Stimulated activated CD4-positive, alpha-beta T cell treated with anti-CD3 and anti-CD28 coated beads, Interleukin-4, amount 100 ng/mL, for 24 hours (primary cell): Measurements from ENCODE around the gene USP2.
"Not testable (repeated sequence)": the region's sequence is repeated elsewhere in the genome, so short reads cannot be mapped to it uniquely, and the experiment has no call there.

Experiments used
- DNase-seq: peaks from one replicate; pipeline ENCODE4 v3.0.0-alpha.2; 2020

Gene USP2

DNA sequence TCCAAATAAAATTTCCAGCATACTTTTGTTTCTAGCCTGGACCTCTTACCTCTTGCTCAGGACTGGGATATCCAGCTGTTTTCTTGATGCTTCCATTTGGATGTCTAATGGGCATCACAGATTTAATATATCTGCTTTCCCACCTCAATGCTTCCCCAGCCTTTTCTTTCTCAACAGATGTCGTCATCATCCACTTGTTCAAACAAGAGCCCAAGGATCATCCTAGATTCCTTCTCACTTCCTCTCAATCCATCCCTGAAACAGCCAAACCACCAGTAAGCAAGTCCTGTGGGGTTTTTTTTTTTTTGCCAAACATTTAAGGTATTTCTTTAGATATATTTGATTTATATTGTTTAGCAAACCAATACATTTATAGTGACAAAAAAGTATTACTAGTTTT lies 29.0 kb upstream of the USP2 start:
- no peak for DNase-seq

DNA sequence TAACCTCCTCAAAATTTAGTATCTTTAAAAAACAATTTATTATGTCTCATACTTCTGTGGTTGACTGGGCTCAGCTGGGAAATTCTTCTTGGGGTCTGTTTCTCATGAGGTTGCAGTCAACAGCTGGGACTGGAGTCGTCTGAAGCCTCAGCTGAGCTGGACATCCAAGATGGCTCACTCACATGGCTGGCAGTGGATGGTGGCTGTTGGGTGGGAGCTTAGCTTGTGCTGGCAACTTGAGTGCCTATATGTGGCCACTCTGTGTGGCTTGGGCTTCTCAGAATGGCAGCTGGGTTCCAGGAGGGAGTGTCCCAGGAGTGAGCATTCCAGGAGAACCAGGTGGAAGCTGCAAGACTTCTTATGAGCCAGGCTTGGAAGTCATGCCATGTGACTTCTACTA lies 28.2 kb upstream of the USP2 start:
- DNase-seq, result no peak

DNA sequence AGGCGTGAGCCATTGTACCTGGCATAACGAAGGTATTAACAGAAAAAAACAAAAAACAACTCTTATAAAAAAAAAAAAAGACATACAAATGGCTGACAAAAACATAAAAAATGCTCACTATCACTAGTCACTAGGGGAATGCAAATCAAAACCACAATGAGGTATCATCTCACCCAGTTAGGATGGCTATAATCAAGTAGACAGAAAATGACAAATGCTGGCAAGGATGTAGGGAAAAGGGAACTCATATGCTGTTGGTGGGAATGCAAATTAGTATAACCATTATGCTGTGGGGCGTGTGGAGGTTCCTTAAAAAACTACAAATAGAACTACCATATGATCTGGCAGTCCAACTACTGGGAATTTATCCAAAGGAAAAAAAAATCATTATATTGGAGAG lies 24.5 kb upstream of the USP2 start:
- no peak for DNase-seq

DNA sequence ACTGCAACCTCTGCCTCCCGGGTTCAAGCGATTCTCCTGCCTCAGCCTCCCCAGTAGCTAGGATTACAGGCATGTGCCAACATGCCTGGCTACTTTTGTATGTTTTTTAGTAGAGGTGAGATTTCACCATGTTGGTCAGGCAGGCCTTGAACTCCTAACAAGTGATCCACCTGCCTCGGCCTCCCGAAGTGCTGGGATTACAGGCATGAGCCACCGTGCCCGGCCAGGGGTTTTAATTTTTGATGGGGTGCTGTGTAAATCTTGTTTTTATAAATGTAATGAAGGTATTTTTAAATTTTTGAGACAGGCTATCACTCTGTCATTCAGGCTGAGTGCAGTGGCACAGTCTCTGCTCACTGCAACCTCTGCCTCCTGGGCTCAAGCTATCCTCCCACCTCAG lies 24.0 kb upstream of the USP2 start:
- DNase-seq, result not testable (repeated sequence)

DNA sequence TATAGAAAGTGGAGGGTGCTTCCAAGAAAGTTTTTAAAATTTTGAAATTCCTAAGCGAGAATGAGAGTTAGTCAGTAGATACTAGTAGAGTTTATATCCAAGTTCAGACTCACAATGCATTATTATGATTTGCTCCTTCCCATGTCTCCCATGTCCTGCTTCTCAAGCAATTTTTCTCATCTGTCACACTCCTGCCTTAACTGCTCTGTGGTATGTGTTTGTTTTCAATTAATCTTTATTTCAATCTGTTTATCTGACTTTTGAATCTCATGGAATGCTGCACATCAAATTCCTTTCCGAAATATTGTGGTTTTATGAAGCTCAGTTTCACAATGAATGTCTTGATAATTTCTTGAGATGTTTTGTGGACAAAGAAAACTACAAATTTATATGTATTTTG lies 23.4 kb upstream of the USP2 start:
- no peak for DNase-seq

DNA sequence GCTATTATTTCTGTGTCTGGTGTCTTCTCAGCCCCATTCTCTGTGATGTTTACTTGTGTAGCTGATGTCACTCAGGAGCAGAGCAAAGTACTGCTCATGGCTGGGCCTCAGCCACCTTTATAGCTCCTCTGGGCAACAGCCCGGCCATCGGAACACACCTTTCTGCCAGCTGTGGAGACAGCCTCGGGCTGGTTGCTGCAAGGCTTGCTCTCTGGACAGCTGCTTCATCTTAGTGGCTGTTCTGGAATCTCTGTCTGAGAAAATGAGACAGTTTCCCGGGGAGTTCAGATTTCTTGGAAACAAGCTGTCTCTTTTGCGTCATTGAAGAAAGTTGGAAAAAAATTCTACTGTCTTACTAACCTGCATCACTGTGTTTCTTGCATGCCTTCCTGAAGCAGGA lies 21.5 kb upstream of the USP2 start:
- DNase-seq, result no peak

DNA sequence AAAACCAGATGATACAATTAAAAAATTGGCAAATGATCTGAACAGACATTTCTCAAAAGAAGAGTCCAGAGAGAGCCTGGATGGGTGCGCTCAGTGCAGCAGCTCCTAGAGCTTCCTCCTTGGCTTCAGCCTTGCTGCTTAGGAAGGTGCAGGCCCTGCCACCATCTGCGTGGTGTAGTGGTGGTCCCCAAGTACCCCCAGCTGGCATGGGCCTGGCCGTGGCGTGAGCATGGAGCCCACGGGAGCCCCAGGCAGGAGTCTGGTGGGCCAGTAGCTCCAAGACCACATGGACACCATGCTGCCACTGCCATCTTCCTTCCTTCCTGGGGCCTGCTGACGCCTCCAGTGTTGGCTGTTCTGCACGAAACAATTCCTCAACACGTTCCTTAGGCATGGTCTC lies 21.0 kb upstream of the USP2 start:
- DNase-seq, result no peak

DNA sequence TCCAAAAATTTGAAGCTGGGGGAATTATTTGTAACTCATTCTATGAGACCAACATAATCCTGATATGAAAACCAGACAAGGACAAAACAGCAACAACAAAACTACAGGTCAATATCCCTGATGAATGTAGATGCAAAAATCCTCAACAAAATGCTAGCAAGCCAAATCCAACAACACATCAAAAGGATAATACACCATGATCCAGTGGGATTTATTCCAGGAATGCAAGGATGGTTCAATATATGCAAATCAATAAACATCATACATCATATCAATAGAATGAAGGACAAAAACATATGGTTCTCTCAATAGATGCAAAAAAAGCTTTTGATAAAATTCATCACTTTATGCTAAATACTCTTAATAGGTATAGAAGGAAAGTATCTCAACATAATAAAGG lies 19.4 kb upstream of the USP2 start:
- DNase-seq, result no peak

DNA sequence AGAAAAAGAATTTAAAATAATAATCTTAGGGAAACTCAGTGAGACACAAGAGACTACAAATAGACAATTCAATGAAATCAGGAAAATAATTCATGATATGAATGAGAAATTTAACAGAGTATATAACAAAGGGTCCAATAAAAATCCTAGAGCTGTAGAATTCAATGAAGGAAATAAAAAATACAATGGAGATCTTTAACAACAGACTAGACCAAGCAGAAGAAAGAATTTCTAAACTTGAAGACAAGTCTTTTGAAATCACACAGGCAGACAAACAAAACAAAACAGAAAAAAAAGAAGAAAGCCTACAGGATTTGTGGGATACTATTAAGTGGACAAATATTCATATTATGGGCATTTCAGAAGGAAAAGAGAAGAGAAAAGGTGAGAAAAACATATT lies 16.2 kb upstream of the USP2 start:
- DNase-seq, result no peak

DNA sequence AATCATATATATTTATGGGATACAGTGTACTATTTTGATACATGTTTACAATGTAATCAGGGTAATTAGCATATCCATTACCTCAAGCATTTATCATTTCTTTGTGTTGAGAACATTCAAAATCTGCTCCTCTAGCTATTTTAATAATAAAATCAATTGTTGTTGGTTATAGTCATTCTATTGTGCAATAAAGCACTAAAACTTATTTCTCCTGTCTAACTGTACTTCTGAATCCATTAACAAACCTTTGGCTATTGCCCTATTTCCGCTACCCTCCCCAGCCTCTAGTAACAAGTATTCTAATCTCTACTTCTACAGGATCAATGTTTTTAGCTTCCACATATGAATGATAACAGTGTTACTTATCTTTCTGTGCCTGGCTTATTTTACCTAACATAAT lies 15.3 kb upstream of the USP2 start:
- DNase-seq, result no peak

DNA sequence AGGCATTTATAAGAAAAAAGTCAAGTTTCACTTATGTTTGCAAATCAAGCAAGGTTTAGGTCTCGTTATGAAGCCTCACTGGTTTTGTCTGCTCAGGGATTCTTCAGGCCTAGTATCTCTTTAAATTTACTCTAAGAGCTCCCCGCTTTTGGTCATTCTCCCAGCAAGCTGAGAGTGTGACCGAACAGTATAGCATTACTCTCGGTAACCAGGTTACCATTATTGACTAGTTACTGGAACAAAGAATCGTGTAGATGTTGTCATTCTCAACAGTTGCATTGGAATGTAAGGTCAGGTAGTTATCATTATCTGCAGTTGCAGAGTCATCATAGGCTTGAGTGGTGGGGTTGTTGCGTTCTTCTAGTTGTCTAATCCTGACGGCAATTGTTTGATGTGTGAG lies 9.8 kb upstream of the USP2 start:
- no peak for DNase-seq

DNA sequence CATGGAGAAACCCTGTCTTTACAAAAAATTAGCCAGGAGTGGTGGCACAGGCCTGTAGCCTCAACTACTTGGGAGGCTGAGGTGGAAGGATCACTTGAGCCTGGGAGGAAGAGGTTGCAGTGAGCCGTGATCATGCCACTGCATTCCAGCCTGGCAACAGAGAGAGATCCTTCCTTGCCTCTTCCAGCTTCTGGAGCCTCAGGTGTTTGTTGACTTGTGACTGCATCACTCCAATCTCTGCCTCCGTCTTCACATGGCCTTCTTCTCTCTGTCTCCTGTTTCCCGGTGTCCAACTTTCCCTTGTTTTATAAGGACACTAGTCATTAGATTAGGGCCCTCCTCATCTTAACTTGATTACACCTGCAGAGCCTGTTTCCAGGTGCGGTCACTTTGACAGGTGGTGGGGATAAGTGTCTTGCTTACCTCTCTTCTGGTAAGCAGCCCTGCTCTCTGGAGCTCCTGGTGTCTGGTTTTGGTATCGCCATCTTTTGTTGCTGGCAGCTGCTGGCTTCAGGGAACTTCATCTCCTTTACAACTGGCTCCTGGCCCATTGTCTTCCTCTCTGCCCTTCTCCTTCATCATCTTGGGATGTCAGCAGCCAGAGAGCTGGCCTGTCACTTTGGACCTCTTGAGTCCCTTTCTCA lies 8.2 kb upstream of the USP2 start:
- no peak for DNase-seq

DNA sequence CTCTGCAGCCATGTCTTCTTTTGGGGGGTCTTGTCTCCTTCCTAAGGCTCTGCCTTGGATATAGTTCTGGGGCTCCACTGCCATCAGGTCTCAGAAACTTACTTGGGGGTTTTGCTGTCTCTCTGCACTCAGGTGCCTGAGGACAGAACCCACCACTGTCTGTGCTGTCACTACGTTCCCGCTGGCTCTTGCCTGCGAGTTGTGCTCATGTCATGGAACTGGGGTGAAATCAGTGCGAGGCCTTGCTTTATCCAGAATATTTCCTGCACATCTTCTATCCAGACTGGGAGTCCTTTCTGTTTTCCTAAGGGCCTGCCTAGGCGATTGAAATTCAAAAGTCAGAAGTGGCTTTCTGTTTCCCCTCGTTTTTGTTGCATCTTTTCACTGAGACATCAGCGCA lies 6.6 kb upstream of the USP2 start:
- no peak for DNase-seq

DNA sequence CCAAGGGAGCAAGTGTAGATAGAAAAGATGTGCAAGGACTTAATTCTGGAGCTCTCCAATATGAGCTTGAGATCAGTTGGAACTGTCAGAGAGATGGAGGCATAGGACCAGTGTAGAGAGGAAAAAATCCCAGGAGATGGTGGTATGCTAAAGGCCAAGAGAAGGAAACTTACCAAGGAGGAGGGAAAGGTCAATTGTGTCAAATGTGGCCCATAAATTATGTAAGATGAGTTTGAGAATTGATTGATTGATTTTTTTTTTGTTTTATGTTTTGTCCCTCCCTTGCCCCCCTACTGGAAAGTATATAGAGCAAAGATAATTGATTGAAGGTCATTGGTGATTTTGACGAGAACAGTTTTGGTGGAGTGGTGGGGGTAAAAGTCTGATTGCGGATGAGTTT lies 2.8 kb upstream of the USP2 start:
- no peak for DNase-seq

DNA sequence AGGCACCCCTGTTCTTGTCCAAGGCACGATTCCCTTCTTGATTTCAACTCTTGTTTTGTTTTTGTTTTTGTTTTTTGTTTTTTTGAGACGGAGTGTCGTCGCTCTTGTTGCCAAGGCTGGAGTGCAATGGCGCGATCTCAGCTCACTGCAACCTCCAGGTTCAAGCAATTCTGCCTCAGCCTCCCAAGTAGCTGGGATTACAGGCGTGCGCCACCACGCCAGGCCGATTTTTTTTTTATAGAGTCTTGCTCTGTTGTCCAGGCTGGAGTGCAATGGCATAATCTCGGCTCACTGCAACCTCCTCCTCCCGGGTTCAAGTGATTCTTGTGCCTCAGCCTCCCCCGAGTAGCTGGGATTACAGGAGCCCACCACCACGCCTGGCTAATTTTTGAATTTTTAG lies 1.0 kb upstream of the USP2 start:
- DNase-seq, result not testable (repeated sequence)

DNA sequence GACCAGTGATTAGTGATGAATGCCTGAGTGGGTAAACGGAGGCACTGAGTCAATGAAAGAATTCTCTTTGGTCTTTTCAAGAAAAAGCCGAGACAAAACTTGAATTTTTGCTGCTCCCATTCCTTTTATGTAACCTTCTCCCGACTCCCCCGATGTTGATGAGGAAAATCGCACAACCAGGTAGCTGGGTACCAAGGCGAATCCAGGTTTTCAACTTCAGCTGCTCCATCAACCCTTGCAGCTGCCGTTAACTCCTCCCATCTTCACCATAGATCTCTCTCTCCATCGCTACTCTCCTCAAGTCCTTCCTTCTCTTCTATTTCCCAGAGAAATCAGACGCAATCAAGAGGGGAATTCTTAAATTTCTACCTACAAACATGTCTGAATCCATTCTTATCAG lies 611 bp upstream of the USP2 start:
- no peak for DNase-seq

DNA sequence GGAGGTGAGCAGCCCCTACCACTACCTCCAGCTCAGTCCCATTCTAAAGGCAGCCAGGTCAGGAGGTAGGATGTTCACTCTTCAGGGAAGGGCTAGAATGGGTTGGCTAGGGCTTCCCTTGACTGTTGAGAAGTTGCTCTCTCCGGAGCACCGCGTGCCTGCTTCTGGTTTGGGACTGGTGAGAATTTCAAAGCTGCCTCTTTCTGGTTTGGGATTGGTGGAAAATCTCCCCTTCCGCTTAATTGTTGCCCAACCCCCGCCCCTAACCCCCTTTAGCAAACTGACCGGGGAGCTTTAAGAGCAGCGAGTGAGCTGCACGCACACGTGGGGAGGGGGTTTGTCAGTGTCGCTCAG lies 686 bp downstream of the USP2 start:
- DNase-seq, result no peak

DNA sequence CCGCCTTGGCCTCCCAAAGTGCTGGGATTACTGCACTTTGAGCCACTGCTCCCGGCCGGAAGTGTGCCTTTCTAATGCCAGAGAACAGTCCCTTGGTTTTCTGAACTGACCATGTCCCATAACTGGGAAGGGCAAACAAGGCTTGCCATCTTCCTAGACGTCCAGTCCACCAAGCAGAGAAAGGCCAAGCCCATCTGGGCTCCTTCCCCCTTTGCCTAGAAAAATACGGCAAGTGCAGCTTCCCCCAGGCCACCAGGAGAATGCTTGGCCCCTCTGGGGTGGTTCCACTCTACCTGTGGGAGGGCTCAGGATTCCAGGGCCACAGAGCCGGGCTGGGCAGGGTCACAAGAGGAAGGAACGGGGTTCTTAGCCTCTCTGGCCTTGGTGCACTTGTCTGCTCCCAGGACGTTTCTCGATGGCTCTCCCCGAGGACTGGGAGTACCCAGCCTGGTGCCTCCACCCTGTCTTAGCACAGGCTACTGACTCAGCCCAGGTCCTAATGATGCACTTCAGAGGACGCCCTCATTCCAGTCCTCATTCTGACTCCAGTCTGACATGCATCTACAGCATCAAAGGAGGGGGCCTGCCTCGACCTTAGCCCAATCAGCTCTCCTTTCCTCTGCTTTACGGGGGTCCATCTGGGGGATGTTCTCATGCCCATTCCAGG lies 1.2 kb downstream of the USP2 start:
- DNase-seq, result no peak

DNA sequence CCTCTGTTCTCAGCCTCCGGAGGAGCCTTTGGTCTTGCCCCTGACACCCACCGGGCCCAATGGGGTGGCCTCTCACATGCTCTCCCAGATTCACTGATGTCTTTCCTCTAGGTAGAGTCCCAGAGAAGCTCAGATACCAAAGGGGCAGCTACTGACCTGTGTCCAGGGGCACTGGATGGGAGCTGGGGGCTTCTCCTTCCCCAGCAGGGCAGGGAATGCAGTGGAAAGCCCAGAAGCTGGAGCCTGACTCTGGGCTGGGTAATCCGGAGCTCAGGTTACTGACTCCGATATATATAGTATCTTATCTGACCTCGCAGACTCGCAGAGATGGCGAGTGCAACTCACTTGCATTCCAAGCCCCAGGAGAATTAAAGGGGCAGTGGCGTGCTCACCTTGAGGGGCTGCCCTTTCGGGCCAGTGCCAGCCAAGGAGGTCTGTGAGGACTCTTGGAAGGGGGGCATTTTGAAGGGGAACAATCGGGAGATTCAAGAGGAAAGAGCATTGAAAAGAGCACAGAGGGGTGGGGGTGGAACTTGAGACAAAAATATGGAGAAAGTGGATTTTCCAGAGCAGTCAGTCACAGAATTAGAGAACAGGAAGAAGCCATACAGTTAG lies 2.5 kb downstream of the USP2 start:
- DNase-seq, result no peak

DNA sequence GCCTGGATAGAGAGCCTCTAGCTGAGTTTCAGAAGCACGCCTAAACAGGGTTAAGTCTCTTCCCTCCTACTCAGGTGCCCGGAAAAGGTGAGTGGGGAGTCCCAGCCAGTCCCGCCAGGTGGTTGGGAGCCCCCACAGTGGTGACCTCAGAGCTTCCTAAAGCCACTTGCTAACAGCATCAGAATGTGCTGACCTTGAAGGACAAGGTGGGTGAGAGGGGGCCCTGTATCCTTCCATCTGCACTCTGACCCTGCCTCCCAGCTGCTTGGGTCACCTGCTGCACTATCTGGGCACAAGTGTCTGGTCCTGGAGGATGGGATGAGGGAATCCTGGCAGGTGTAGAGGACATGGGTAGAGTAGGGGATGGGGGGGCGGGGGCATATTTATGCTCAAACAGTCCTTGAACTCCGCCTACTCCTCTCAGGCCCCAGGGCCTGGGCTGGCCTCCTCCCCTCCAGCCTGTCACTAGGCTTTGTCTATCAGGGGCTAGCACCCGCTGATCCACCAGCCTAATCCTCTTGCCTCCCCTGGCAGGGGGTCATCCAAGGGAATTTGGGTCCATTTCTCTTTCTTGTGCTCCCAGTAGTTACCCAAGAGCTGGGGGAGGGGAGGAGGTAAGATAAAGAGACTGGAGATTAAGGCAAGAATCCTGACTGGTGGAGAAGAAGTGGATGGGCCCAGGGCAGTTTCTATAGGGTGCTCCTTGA lies 3.4 kb downstream of the USP2 start:
- no peak for DNase-seq

DNA sequence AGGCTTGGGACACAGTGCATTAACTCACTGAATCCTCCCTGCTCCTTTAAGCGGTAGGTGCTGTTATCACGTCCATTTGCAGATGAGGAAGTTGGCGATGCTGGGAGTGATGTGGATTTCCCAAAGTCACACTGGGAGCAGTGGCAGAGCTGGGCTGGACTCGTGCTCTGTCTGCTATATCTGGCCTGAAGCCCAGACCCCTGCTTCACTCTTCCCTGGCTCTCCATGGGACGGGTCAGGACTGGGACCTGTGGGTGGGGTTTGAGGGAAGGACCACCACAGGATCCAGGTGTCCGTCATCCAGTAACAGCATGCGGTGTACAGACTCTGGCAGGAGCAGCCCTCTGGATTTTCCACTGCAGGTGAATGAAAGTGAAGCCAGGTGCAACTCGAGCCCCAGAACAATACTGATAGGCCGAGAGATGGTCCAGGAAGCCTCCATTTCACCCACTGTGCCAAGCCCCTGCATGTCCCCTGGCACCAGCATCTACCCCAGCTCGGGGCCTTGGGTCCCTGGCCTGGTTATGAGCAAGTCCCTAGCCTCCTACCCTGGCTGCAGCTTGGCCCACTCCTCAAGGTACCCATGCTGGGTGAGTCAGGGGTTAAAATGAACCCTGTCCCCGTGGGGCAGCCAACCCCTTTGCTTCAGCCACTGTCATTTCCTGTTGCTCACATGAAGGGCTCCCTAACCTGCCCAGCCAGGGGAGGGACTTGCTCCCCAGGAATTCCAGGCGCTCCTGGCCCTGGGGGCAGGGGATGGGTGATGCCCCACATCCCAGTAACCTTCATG lies 4.2 kb downstream of the USP2 start:
- no peak for DNase-seq

DNA sequence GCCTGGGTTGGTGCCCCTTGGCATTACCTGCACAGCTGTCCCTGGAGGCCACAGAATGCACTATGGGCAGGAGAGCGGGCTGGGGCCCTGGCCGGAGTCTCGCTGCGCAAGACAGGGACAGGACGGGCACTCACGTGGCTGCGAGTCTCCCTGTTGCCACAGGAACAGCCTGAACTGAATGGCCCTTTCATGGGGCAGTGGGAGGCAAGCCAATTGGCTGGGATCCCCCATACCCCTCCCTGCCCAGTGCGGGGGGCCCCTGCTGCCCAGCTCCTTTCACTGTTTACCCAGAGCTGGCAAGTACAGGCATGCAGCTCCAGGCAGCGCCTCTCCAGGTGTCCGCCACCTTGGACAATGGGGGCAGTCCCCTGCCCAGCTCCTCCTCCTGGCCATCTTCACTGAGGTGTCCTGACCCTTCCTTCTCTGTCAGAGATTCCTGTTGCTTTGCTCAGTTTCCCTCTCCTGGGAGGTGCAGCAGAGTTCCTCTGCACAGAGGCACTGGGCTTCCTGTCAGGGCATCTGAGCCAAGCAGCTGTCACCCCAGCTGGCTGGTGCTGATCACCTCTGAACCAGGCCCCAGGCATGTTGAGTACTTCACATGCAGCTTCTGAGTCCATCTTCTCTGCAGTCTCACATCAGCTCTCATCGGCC lies 5.2 kb downstream of the USP2 start:
- no peak for DNase-seq
